Stimulated activated CD4-positive, alpha-beta T cell treated with anti-CD3 and anti-CD28 coated beads, Interleukin-15, amount 100 ng/mL, for 48 hours (primary cell): ENCODE results near the gene APCS.

Experiments
- DNase-seq, 2 donors: peaks; one replicate each; pipeline ENCODE4 v3.0.0-alpha.2; 2020; ENCODE audit warnings: low read depth in 2 of 2

The APCS gene

GRCh38 chr1:159587461-159587951 is at the start of gene APCS:
Gene APCS, plus strand, starts transcription at chr1:159587826. Its CDS starts 96 bp downstream, at chr1:159587922.
- no peak for DNase-seq

GRCh38 chr1:159548126-159548525 is 39.5 kb upstream of the APCS start:
- DNase-seq: no peak

GRCh38 chr1:159554261-159554660 is 33.4 kb upstream of the APCS start:
- DNase-seq: no peak

GRCh38 chr1:159554696-159555095 is 32.9 kb upstream of the APCS start:
- DNase-seq: no peak

- no peak for DNase-seq
These were observed 30.7 kb upstream of the APCS start for GRCh38 chr1:159556931-159557369.

GRCh38 chr1:159560599-159560998 is 27.0 kb upstream of the APCS start:
- no peak for DNase-seq

- DNase-seq: no peak
These were observed 26.1 kb upstream of the APCS start for GRCh38 chr1:159561497-159561896.

GRCh38 chr1:159562680-159563079 is 24.9 kb upstream of the APCS start:
- DNase-seq: no peak

- no peak for DNase-seq
These were observed 10.2 kb upstream of the APCS start for GRCh38 chr1:159577446-159577845.

GRCh38 chr1:159580340-159580739 is 7.3 kb upstream of the APCS start:
- DNase-seq: no peak

GRCh38 chr1:159581422-159581821 is 6.2 kb upstream of the APCS start:
- DNase-seq: no peak

- no peak for DNase-seq
These were observed 3.1 kb upstream of the APCS start for GRCh38 chr1:159584536-159584935.

GRCh38 chr1:159591981-159592380 is 4.4 kb downstream of the APCS start:
- no peak for DNase-seq

GRCh38 chr1:159594625-159595405 is 7.2 kb downstream of the APCS start:
- DNase-seq: no peak

- DNase-seq: no peak
These were observed 10.6 kb downstream of the APCS start for GRCh38 chr1:159598196-159598595.

- no peak for DNase-seq
These were observed 13.3 kb downstream of the APCS start for GRCh38 chr1:159600894-159601293.

- DNase-seq: no peak
These were observed 14.9 kb downstream of the APCS start for GRCh38 chr1:159602501-159602999.

GRCh38 chr1:159612211-159612885 is 24.7 kb downstream of the APCS start:
- DNase-seq: no peak

GRCh38 chr1:159632922-159633321 is 45.3 kb downstream of the APCS start:
- DNase-seq: no peak
